NCI-H2107 treated with DMSO at 0.1 percent for 48 hours (cell line): ENCODE results near the gene NUMB.

Experiments
- DNase-seq: peaks from one replicate; lab custom pipeline; 2025; ENCODE audit not compliant: unreplicated experiment; lab: John Stamatoyannopoulos, UW

NUMB gene

DNA sequence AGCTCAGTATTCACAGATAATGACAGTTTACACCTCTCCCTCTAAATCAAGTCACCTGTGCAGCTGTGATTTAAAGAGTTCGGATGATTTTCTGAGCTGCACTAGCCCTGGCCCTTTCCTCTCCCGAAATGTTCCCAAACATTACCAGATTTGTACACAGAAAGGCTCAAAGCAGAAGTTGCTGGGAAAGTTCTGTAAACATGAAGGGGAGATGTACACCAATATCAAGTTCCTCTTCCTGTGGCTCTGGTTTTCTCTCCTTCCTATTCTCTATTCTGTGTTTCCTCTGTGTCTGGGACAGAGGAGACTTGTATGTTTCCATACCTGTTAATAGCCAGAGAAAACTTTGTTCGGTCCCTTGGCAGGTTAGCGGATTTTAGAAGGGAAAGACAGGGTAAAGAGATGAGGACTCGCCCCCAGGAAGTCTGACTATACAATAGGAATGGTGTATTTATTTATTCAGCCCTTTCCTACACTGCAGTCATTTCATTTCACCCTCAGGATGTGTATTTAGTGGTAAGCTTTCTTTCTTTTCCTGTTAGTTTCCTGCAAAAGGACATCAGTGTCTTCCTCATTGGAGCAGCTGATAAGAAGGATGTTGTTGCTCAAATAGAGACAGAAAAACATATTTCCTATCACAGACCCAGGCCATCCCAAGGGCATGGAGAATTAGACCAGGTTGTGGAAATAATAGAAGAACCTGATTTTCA lies 7.6 kb upstream of the NUMB start:
- no peak for DNase-seq

DNA sequence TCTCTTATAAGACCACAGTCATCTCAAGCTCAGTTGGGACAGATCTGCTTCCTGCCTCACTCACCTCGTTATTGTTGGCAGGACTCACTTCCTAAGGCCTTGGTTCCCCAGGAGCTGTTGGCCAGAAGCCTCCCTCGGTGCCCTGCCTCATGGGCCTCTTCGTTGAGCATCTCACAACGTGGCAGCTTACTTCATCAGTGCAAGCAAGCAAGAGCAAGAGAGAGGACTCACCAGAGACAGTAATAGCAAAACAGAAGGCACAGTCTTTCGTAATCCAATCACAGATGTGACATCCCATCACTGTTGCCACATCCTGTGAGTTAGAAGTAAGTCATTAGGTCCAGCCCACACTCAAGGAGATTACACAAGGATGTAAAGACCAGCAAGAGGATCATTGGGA lies 5.1 kb upstream of the NUMB start:
- DNase-seq: no peak

DNA sequence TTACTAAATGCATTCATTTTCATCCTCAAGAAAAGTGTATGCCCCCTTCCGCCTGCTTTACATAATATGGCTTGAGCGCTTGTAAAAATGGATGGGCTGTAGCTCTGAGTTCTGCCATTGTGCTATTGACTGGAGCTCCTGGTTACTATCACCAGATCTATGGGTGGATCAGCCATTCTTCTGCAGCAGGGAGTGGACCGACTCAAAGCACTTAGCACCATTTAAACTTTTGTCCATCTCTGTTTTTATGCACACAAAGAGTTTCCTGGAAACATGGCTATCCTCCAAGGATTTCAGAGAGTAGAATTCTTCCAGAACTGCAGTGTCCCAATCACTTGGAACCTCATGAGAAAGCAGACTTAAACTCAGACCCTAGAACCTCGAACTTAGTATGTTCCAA lies 4.5 kb upstream of the NUMB start:
- DNase-seq: no peak

DNA sequence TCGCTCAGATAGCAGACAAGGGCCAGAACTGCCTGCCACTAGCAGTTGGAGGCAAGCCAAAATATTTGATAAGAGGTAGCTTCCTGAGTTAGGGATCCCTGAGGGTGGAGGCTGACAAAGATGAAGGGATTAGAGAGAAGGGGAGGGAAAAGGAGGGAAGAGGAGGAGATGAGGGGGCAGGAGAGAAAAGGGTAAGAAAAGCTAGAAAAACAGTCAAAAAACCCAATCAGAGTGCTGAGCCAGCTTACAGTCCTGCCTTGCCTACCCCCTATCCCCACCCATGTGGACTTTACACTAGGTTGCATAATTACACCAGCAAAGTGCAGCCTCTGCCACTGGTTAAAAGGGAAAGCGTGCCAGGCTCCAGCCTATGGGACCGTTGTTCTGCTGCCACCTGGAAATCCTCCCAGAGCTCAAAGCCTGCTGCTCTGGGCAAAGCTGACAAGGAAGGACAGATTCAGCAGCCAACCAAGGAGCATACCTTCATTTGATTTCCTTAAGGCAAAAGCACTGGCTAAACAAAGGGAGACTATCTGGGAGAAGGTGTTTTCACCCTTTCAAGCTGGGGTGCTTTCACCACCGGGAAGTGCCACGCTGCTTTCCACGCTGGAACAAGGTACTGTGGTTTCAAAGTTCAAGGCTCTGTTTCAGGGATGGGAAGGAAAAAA lies 3.8 kb upstream of the NUMB start:
- DNase-seq: peak; percentile 94

DNA sequence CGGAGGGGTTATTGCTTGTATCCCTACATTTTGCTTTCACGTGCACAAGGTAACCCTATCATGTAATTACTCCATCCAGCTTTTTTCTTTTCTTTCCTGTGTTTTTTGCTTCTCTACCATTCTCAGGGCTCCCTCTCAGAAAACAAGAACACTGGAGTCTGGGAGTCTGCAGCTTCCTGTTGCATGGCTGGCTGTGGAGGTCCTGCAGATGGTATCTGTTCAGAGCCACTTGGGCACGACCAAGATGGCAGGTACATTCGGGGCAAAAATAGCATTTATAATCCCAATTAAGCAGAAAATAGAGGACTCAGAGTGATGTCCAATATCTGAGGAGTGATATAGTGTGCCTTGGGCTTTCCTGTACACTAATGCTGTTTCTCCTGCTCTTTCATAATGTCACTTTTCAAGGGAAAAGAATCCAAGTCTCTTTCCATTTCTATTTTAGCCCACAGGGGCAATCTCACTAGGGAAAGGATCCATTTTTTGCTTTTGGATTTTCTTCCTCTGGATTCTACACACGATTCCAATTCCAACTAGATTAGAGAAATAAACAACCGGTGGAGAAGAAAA lies 3.2 kb upstream of the NUMB start:
- peak; percentile 66 for DNase-seq

DNA sequence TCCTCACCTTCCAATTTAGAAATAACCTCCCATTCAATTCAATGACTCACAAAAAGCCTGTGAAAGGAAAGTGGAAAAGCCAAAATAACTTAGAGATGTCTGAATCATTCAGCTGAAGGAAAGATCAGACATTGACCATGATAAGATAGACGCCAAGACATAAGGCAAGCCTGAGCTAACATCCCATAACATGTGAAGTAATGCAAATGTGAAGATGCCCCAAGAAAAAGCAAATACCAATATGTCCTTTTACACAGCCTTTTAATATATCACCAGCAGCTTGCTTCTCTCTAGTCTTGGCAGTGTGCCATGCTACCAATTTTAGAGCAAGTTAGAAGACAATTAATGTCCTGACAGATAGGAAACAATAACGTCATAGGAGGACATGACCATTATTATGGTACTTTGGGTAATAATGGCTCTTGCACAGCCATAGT lies 2.4 kb upstream of the NUMB start:
- DNase-seq: no peak

DNA sequence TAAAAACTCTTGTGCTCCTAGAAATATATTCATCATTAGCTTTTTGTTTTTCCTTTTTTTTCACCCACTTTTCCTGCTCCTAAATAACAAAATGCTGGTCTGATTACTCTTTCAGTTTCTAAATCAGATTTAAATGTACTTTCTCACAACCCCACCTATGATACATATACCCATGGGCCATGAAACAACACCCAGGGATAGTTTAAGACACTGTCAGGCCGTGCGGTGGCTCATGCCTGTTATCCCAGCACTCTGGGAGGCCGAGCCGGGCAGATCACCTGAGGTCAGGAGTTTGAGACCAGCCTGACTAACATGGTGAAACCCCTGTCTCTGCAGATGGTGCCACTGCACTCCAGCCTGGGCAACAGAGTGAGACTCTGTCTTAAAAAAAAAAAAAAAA lies 1.6 kb upstream of the NUMB start:
- DNase-seq: no peak

DNA sequence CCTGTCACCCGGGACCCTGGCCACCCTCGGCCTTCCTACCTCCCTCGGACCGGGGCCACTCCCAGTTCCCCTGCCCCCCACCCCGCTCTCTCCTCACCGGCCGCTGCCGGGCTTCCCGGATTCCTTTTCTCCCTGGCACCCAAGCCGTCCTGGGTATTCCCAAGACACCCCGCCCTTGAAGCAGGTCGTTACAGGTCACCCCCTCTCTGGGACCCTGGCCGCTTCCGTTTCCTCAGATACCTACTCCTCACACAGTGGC lies 493 bp downstream of the NUMB start:
- no peak for DNase-seq

DNA sequence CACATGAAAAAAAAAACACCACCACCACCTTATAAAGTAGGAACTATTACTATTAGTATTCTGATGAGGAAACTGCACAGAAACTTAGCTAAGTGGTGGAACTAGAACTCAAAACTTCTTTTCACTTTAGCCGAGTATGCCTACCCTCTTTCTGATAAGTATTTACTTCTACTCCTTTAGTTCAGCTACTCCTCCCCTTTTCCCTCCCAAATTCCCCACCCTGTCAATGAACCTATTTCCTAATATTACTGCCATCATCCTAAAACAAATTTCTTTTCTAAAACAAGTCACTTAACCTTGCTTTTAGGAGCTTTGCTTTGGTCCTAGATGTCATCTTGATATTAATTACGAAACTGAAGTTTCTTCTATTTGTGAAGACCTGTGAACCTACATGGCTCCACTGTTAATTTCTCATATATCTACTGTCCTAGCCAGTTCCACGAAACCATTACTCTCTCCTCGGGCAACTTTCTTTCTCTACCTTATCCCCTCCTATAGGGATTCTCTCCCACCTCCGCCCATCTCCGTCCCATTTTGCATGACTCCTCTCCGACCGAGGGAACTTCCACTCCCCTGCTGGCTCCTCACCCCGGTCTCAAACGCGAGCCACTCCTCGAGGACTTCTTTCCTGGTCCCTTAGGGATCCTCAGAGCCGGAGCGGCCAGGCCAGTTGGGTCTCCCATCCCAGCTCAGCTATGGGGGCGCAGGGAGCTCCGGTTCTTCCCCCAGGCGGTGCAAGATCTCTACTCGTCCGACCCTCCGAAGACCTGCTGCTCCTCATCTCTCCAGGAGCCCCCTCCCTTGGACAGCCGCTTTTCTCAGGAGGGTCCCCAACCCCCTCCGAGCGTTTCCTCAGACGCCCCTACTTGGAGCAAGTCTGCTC lies 1.1 kb downstream of the NUMB start:
- no peak for DNase-seq

DNA sequence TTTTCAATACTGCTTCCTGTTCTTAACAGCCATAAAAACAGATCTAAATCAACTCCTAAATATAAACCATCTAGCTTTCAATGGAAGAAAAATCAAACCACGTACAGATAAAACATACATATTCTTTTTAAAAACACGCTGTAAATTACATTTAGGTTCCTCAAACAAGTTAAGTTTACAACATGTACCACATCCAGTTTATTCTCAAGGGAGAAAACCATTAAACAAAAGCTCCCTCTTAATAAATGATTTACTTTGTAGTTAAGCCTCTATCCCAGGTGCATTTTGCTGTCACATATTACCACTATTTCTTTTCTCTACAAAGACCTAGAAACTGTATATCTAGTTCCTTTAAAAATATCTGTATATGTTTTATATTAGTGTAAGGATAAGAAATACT lies 3.1 kb downstream of the NUMB start:
- no peak for DNase-seq

DNA sequence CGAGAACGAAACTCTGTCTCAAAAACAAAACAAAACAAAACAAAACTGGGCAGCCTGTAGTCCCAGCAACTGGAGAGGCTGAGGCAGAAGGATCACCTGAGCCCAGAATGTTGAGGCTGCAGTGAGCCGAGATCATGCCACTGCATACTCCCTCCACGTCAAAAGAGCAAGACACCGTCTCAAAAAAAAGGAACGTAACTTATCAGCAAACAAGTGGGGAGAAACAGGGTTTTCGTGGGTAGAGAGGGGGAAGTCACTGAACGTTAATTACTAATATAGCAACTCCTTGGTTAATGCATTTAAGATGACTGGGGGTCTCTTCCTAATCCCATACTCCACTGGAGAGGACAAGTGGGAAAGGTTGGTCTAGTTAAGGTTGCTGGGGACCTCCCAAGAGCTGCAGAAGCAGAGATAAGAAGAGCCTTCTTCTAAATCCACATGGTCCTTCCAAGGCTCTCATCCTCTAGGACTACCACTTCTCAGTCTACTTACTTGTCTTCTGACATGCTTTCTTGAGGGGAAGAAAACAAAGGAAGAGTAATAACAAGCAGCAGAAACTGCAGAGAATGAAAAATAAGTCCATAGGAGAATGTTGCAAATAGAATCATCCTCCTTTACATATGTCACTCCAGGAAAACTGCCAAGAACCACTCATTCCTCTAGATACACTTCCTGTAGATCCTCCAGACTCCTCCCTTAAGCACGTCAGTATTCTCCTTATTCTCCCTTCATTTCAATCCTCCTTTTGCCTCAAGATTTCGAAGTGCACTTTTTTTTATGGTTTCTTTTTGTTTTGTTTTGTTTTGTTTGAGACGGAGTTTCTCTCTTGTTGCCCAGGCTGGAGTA lies 5.8 kb downstream of the NUMB start:
- no peak for DNase-seq

DNA sequence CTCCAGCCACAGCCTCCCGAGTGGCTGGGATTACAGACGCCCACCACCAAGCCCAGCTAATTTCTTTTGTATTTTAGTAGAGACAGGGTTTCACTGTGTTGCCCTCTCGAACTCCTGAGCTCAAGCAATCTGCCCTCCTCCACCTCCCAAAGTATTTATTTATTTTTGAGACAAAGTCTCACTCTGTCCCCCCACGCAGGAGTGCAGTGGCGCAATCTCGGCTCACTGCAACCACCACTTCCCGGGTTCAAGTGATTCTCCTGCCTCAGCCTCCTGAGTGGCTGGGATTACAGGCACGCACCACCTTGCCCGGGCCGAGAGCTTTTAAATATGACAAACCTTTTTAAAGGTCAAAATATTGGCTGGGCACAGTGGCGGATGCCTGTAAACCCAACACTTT lies 14.6 kb downstream of the NUMB start:
- no peak for DNase-seq

DNA sequence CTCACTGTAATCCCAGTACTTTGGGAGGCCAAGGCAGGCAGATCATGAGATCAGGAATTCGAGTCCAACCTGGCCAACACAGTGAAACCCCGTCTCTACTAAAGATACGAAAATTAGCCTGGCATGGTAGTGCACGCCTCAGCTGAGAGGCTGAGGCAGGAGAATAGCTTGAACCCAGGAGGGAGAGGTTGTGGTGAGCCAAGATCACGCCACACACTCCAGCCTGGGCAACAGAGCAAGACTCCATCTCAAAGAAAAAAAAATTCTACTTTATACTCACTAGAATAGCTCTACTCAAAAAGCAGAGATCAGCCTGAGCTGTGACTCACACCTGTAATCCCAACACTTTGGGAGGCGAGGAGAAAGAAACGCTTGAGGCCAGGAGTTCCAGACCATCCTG lies 17.1 kb downstream of the NUMB start:
- no peak for DNase-seq

DNA sequence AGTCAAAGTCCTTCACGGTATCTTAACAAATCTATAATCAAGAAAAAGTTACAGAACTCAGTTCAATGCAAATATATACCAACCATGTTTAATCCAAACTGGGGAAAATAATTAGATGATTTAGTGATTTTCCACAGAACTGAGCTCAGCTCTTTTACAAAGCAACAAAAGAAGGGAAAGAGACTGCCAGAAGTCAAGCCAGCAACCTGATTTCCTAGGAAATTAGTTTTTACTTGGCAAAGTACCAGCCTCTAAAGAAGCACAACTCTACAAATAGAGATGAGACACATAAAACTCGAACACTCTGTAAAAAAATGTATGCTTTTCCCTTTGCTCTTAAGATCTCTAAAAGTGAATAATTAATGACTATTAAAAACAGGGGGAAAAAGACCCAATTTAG lies 19.4 kb downstream of the NUMB start:
- no peak for DNase-seq

DNA sequence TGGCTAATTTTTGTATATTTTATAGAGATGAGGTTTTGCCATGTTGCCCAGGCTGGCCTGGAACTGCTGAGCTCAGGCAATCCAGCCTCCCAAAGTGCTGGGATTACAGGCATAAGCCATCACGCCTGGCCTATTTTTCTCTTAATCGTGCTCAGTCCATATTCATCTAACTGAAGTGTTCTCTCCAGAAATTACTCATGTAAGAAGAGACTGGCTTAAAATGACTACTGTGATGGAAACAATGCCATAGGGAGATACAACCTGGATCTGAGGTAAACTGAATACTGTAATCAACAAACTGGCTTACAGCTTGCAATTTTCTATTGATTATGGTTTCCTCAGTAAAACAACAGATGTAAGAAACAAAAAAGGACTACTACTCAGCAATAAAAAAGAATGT lies 21.1 kb downstream of the NUMB start:
- DNase-seq: no peak

DNA sequence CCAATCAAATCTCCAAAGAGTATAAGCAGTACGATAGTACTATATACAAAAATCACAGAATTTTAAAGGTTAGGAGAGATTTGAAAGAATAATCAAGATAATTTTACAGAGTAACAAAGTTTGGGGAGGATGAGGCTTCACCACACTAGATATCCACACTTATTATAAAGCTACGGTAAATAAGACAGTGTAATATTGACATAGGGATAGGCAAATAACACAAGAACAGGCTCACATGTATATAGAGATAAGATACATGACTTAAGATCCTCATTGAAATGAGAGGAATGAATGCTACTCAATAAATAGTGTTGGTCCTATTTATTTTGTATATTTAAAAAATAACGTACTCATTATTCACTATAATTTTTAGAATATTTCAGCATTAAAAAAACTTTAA lies 26.2 kb downstream of the NUMB start:
- no peak for DNase-seq

DNA sequence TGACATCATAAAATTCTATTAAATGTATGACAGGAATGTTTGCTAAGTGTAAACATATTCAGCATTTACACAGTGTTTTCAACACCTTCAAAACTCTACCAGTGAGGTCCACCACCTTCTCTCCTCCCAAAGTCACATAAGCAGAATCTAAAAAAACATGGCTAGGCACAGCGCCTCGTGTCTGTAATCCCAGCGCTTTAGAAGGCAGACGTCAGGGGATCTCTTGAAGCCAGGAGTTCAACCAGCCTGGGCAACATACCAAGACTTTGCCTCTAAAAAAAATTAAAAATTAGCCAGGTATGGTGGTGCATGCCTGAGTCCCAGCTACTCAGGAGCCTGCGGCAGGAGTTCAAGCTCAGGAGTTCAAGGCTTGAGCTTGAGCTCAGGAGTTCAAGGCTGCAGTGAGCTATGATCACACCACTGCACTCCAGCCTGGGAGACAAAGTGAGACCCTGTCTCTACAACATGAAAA lies 30.0 kb downstream of the NUMB start:
- DNase-seq: no peak

DNA sequence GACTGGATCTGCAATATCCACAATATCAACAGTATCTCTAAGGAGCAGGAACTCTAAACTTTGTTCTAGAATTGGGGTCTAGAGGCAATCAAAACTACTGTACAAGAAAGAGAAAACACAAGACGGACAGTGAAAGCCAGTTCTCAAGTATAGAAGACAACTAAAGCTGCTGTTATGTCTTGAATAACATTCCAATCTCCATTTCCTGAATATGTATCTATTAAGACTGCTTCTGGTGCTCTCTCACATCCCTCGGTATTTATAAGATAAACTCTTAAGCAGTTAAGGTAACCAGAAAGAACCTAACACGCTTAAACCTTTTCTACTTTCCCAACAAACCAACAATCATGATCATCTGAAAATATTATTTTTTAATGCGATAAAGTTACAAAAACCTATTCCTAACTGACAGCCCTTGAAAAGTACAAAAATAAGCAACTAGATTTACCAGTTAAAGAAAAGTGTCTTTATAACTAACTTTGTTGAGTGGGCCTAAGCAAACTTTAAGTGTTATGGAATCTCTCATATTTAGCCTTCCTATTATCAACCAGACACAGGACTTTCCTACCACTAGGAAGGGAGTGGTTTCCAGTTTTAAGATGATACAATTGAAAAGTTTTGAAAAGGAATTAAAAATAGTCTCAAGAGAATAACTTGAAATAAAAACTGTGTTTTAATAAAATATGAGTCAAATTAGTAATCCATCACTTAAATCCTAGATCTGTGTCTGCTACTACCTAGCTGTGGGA lies 30.7 kb downstream of the NUMB start:
- DNase-seq: no peak

DNA sequence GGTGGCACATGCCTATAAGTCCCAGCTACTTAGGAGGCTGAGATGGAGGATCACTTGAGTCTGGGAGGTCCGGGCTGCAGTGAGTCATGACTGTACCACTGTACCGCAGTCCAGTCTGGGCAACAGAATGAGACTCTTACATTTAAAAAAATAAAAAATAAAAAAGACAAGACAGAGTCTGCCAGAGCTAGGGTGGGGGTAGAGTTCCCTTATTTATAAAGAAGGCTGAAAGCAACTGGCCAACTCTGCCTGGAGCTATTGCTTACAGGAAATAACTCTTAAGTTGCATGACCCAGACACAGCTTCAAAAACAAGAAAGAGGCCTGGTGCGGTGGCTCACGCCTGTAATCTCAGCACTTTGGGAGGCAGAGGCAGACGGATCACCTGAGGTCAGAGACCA lies 31.5 kb downstream of the NUMB start:
- no peak for DNase-seq

DNA sequence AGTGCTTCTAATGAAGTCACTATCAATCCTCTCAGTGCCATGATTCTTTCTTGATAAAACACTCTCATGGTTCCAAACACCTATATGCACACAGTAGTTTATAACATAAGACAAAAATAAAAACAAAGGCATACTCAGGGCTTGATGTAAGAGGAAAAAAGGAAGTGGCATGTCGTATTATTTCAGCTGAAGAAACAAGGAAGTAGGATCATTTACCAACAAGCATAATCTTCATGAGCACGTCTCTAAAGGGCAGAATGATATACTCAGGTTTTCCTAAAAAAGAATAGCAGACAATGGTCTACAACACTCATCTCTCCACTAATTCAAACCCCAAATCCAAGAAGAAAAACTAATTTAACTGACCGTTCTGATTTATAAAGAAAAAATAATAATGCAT lies 33.9 kb downstream of the NUMB start:
- DNase-seq: no peak
